Stimulated activated naive CD8-positive, alpha-beta T cell treated with anti-CD3 and anti-CD28 coated beads, Interleukin-15, Interleukin-2, amounts not matched to agents 100 ng/mL and 50 ng/mL, for 24 hours (primary cell): ENCODE measurements around the gene PAPSS2.

Experiments
- H3K27ac Mint-ChIP-seq: one replicate; pipeline ENCODE4 v1.8.0; 2021; ENCODE audit warnings: mild to moderate bottlenecking, mixed read lengths
- H3K27me3 Mint-ChIP-seq: one replicate; pipeline ENCODE4 v1.8.0; 2021; ENCODE audit warnings: mixed read lengths
- H3K36me3 Mint-ChIP-seq: one replicate; pipeline ENCODE4 v1.8.0; 2021; ENCODE audit warnings: low read depth, mixed read lengths
- H3K4me1 Mint-ChIP-seq: one replicate; pipeline ENCODE4 v1.8.0; 2021; ENCODE audit warnings: low read depth, mixed read lengths
- H3K4me3 Mint-ChIP-seq: one replicate; pipeline ENCODE4 v1.8.0; 2021; ENCODE audit warnings: mild to moderate bottlenecking, mixed read lengths
- H3K9me3 Mint-ChIP-seq: one replicate; pipeline ENCODE4 v1.8.0; 2021; ENCODE audit warnings: mixed read lengths

PAPSS2 gene

GRCh38 chr10:87671139-87671815 lies 11.6 kb downstream of the PAPSS2 start:
- no peak overlapping the region for H3K27ac Mint-ChIP-seq
- peaks cover 12% of the 10 kb centered on the region for H3K4me1 Mint-ChIP-seq
- H3K4me3 Mint-ChIP-seq, result no peak overlapping the region
- no peaks in the 10 kb centered on the region for H3K9me3 Mint-ChIP-seq
- no peaks in the 10 kb centered on the region for H3K36me3 Mint-ChIP-seq
- H3K27me3 Mint-ChIP-seq, result peaks cover 16% of the 10 kb centered on the region

- Mint-ChIP-seq H3K4me1 (peaks cover 12% of the 10 kb centered on the region), H3K36me3 (no peaks in the 10 kb centered on the region), H3K9me3 (no peaks in the 10 kb centered on the region), H3K27me3 (peaks cover 13% of the 10 kb centered on the region), H3K27ac (no peak overlapping the region), H3K4me3 (no peak overlapping the region)
Observed at GRCh38 chr10:87672551-87672950, 12.9 kb downstream of the PAPSS2 start.

DNA sequence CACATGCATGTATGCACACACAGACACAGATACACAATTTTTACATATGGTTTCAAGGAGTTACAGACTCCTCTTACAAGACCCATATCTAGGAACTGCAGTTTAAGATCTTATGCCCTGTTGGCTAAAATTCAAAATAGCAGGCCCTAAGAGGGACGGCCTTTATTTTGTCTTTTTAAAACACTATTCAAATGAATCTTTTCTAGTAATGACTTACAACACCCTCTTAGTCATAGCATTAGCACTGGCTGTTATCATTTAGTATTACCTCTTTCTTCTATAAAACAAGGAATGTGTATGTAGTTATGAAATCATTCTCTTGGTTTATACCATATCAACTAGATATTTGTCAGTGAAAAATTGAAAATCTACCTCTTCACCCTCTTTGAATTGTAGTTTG lies 15.3 kb downstream of the PAPSS2 start:
- no peak overlapping the region for H3K27ac Mint-ChIP-seq
- no peaks in the 10 kb centered on the region for H3K9me3 Mint-ChIP-seq
- peaks cover 12% of the 10 kb centered on the region for H3K4me1 Mint-ChIP-seq
- no peak overlapping the region for H3K4me3 Mint-ChIP-seq
- peaks cover 3% of the 10 kb centered on the region for H3K27me3 Mint-ChIP-seq
- no peaks in the 10 kb centered on the region for H3K36me3 Mint-ChIP-seq

DNA sequence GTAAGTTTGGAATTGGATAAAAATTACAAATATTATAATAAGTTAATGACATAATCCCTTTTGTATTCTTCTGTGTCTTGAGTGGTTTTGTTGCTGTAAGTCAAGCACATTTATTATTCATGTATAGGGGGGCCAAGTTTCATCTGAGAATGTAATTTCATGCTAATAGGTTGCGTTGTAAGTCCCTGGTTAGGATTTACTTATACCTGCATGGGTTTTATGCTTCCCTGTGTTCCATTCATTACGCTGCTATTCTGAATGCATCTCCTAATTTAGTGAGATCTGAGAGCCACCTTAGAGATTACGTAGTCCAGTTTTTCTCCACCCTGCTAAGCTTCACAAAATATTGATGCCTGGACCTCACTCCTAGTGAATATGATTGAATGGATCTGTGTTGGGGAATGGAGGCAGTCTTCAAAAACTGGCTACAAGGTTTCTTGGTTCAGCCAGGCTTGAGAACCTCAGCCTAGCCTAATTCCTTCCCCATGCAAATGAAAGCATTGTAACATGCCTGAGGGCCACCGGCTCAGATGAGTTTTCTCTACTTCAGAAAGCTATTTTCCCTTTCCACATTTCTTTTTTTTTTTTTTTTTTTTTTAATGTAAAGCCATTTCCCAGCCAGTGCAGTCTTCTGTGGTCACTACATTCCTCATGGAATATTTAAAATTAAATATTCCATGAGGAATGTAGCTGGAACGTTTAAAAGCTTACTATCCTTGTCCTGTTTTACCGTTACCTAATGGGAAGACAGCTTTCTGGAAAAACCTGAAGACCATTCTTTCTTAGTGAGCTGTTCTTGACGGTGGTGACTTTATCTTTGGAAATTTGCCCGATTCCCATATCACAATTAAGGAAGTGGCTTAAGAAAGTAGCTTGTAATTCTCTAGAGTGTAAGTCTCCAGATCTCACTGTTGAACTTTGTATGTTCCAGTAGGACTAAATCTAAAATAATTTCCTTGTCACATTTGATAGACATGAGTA lies 16.0 kb downstream of the PAPSS2 start:
- H3K4me1 Mint-ChIP-seq, result peaks cover 6% of the 10 kb centered on the region
- H3K27me3 Mint-ChIP-seq, result peaks cover 5% of the 10 kb centered on the region
- H3K9me3 Mint-ChIP-seq, result no peaks in the 10 kb centered on the region
- H3K4me3 Mint-ChIP-seq, result no peak overlapping the region
- no peak overlapping the region for H3K27ac Mint-ChIP-seq
- no peaks in the 10 kb centered on the region for H3K36me3 Mint-ChIP-seq

DNA sequence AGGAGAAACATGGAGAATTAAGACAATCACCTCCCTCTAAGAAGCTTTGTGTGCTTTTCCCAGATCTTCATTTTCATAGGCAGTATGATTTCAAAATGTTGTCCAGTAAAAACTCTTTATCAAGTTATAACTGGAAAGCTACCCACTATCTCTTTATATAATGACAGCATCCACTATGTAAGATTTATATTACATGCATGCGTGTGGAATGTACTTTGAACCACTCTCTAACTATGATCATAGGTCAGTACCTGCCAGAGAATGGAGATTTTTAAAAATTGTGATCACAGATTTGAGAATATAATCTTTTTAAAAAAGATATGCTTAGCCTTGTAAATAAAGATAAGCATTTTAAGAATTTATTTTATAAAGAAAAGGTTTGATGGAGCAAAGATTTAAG lies 17.9 kb downstream of the PAPSS2 start:
- H3K4me1 Mint-ChIP-seq, result no peaks in the 10 kb centered on the region
- no peaks in the 10 kb centered on the region for H3K9me3 Mint-ChIP-seq
- no peak overlapping the region for H3K4me3 Mint-ChIP-seq
- H3K36me3 Mint-ChIP-seq, result no peaks in the 10 kb centered on the region
- H3K27me3 Mint-ChIP-seq, result peaks cover 11% of the 10 kb centered on the region
- H3K27ac Mint-ChIP-seq, result no peak overlapping the region

GRCh38 chr10:87678302-87678701 lies 18.6 kb downstream of the PAPSS2 start:
- no peak overlapping the region for H3K4me3 Mint-ChIP-seq
- H3K9me3 Mint-ChIP-seq, result no peaks in the 10 kb centered on the region
- no peaks in the 10 kb centered on the region for H3K4me1 Mint-ChIP-seq
- no peak overlapping the region for H3K27ac Mint-ChIP-seq
- peaks cover 11% of the 10 kb centered on the region for H3K27me3 Mint-ChIP-seq
- H3K36me3 Mint-ChIP-seq, result no peaks in the 10 kb centered on the region

- Mint-ChIP-seq H3K9me3 (no peaks in the 10 kb centered on the region), H3K36me3 (no peaks in the 10 kb centered on the region), H3K27me3 (peaks cover 8% of the 10 kb centered on the region), H3K4me1 (no peaks in the 10 kb centered on the region), H3K27ac (no peak overlapping the region), H3K4me3 (no peak overlapping the region)
Observed at GRCh38 chr10:87683356-87683755, 23.7 kb downstream of the PAPSS2 start.

GRCh38 chr10:87684001-87684638 lies 24.4 kb downstream of the PAPSS2 start:
- no peaks in the 10 kb centered on the region for H3K9me3 Mint-ChIP-seq
- no peak overlapping the region for H3K4me3 Mint-ChIP-seq
- H3K36me3 Mint-ChIP-seq, result no peaks in the 10 kb centered on the region
- no peaks in the 10 kb centered on the region for H3K4me1 Mint-ChIP-seq
- peaks cover 8% of the 10 kb centered on the region for H3K27me3 Mint-ChIP-seq
- H3K27ac Mint-ChIP-seq, result no peak overlapping the region

GRCh38 chr10:87685832-87686574 lies 26.3 kb downstream of the PAPSS2 start:
- no peaks in the 10 kb centered on the region for H3K36me3 Mint-ChIP-seq
- no peaks in the 10 kb centered on the region for H3K4me1 Mint-ChIP-seq
- peaks cover 4% of the 10 kb centered on the region for H3K27me3 Mint-ChIP-seq
- no peak overlapping the region for H3K4me3 Mint-ChIP-seq
- no peak overlapping the region for H3K27ac Mint-ChIP-seq
- H3K9me3 Mint-ChIP-seq, result no peaks in the 10 kb centered on the region

DNA sequence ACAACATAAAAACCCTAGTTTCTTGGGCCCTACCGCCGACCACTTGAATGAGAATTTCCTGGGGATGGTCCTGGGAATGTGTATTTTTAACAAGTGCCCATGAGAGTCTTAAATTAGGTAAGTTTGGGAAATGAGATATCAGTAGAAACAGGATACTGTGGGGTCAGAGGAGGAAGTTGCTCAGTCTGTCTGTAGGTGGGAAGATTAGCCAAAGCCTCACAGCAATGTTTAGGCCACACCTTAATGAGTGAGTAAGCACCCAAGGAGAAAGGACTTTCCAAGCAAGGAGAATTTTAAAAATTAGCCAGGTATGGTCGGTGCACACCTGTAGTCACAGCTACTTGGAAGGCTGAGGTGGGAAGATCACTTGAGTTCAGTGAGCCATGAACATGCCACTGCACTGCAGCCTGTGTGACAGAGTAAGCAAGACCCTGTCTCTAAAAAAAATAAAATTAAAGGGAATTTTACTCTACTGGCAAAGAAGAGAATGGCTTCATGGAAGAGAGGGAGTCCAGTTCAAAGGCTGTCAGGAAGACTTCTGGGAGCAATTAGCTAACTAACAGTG lies 31.9 kb downstream of the PAPSS2 start:
- no peak overlapping the region for H3K4me3 Mint-ChIP-seq
- no peaks in the 10 kb centered on the region for H3K4me1 Mint-ChIP-seq
- no peaks in the 10 kb centered on the region for H3K9me3 Mint-ChIP-seq
- no peaks in the 10 kb centered on the region for H3K36me3 Mint-ChIP-seq
- no peak overlapping the region for H3K27ac Mint-ChIP-seq
- H3K27me3 Mint-ChIP-seq, result no peaks in the 10 kb centered on the region

- no peaks in the 10 kb centered on the region for H3K4me1 Mint-ChIP-seq
- no peaks in the 10 kb centered on the region for H3K9me3 Mint-ChIP-seq
- no peak overlapping the region for H3K4me3 Mint-ChIP-seq
- H3K27ac Mint-ChIP-seq, result no peak overlapping the region
- H3K36me3 Mint-ChIP-seq, result no peaks in the 10 kb centered on the region
- H3K27me3 Mint-ChIP-seq, result peaks cover 2% of the 10 kb centered on the region
Observed at GRCh38 chr10:87692956-87693484, 33.3 kb downstream of the PAPSS2 start.

- H3K4me3 Mint-ChIP-seq, result no peak overlapping the region
Observed at GRCh38 chr10:87694011-87694794, 34.5 kb downstream of the PAPSS2 start.

GRCh38 chr10:87695074-87695473 lies 35.4 kb downstream of the PAPSS2 start:
- no peak overlapping the region for H3K27ac Mint-ChIP-seq
- H3K4me3 Mint-ChIP-seq, result no peak overlapping the region
- peaks cover 12% of the 10 kb centered on the region for H3K27me3 Mint-ChIP-seq
- H3K9me3 Mint-ChIP-seq, result no peaks in the 10 kb centered on the region
- H3K36me3 Mint-ChIP-seq, result no peaks in the 10 kb centered on the region
- no peaks in the 10 kb centered on the region for H3K4me1 Mint-ChIP-seq

More at GRCh38 chr10:87694011-87694794, 34.5 kb downstream of the PAPSS2 start:
- H3K27ac Mint-ChIP-seq, result no peak overlapping the region
- no peaks in the 10 kb centered on the region for H3K4me1 Mint-ChIP-seq
- no peaks in the 10 kb centered on the region for H3K36me3 Mint-ChIP-seq
- H3K9me3 Mint-ChIP-seq, result no peaks in the 10 kb centered on the region
- peaks cover 11% of the 10 kb centered on the region for H3K27me3 Mint-ChIP-seq
